ENCODE results near the gene ZNF577. TPM values are rescaled to one million over a fixed set of nuclear protein-coding genes. Genes with fewer than 3 reads are reported as not detected.
A peak's percentile ranks its signal among the peaks of the same experiment; 100 is the strongest.

The ZNF577 gene
- total RNA-seq: 10 to 100 TPM; 19.5 to 46.4 (median 21.0) TPM

GRCh38 chr19:51887522-51888498 lies at the start of gene ZNF577:
Gene ZNF577 (minus strand): TSS chr19:51887951. CDS start chr19:51880382, 7,569 bp downstream.
- H3K36me3 ChIP-seq: peaks cover 18% of the 10 kb centered on the region
- H3K27ac ChIP-seq: peak within 1 kb of the TSS; percentile 77 to 80
- peaks cover 61 to 65% of the 10 kb centered on the region in 2 donors for H3K9me3 ChIP-seq
- no peaks in the 10 kb centered on the region for H3K4me1 ChIP-seq
- DNase-seq (ENCODE audit: low spot score in 2 of 2): peak; percentile 80 to 87
- TF ChIP-seq CTCF (IDR thresholded peaks at IDR 0.05): no peak
- peak; percentile 79 to 92 (median 85) for TF ChIP-seq POLR2AphosphoS5 (IDR thresholded peaks at IDR 0.05)
- intact Hi-C loops (cut with DNase I; ENCODE audit: low total_unique reads): no loop called here
- no peaks in the 10 kb centered on the region for H3K27me3 ChIP-seq
- peak within 1 kb of the TSS; percentile 68 to 72 (median 69) for H3K4me3 ChIP-seq

GRCh38 chr19:51931921-51932320 lies 44.2 kb upstream of the ZNF577 start:
- Histone ChIP-seq H3K36me3 (peaks cover 18% of the 10 kb centered on the region), H3K9me3 (peaks cover 43 to 47% of the 10 kb centered on the region in 2 donors), H3K27ac (no peak overlapping the region), H3K4me1 (no peaks in the 10 kb centered on the region), H3K4me3 (no peak overlapping the region), H3K27me3 (no peaks in the 10 kb centered on the region)
- intact Hi-C loops (cut with DNase I; ENCODE audit: low total_unique reads): loop anchor here (2.0 kb wide), 1 partner anchor 25 kb away; no protein-coding TSS in a partner anchor
- no peak for DNase-seq (ENCODE audit: low spot score in 2 of 2)
- TF ChIP-seq POLR2AphosphoS5 (IDR thresholded peaks at IDR 0.05) (no peak), CTCF (IDR thresholded peaks at IDR 0.05) (no peak), POLR2A (IDR thresholded peaks at IDR 0.05) (no peak)

GRCh38 chr19:51927859-51928258 lies 40.1 kb upstream of the ZNF577 start:
- Histone ChIP-seq H3K4me3 (peak overlapping the region; percentile 77 to 84 (median 84)), H3K36me3 (no peaks in the 10 kb centered on the region), H3K9me3 (peaks cover 23% of the 10 kb centered on the region in 2 donors), H3K27me3 (no peaks in the 10 kb centered on the region), H3K27ac (peak overlapping the region in 1 of 2 donors; percentile 91), H3K4me1 (no peaks in the 10 kb centered on the region)
- no peak for DNase-seq (ENCODE audit: low spot score in 2 of 2)
- intact Hi-C loops (cut with DNase I; ENCODE audit: low total_unique reads): no loop called here
- no peak for TF ChIP-seq POLR2A (IDR thresholded peaks at IDR 0.05)
- TF ChIP-seq POLR2AphosphoS5 (IDR thresholded peaks at IDR 0.05): no peak
- TF ChIP-seq CTCF (IDR thresholded peaks at IDR 0.05): no peak

GRCh38 chr19:51926784-51927741 lies 39.3 kb upstream of the ZNF577 start, which contains the start of gene ZNF613:
Gene ZNF613 (plus strand): TSS chr19:51927472. CDS start chr19:51936221, 8,749 bp downstream.
- peak; percentile 76 to 78 for DNase-seq (ENCODE audit: low spot score in 2 of 2)
- Histone ChIP-seq H3K36me3 (no peaks in the 10 kb centered on the region), H3K4me1 (no peaks in the 10 kb centered on the region), H3K4me3 (peak within 1 kb of the TSS; percentile 77 to 84 (median 84)), H3K27me3 (no peaks in the 10 kb centered on the region), H3K9me3 (peaks cover 23 to 30% of the 10 kb centered on the region in 2 donors), H3K27ac (peak within 1 kb of the TSS; percentile 86 to 91)
- intact Hi-C loops (cut with DNase I; ENCODE audit: low total_unique reads): no loop called here
- TF ChIP-seq POLR2A (IDR thresholded peaks at IDR 0.05) (no peak), POLR2AphosphoS5 (IDR thresholded peaks at IDR 0.05) (peak; percentile 38 to 68 (median 47)), CTCF (IDR thresholded peaks at IDR 0.05) (peak in 2 of 3 donors; percentile 22 to 32)
